Right lobe of liver (tissue), 6 donors: Measurements from ENCODE around the gene LYSMD4. TPM values are rescaled to one million over a fixed set of nuclear protein-coding genes. Genes with fewer than 3 reads are reported as not detected.
"Not testable (repeated sequence)": the region's sequence is repeated elsewhere in the genome, so short reads cannot be mapped to it uniquely, and the experiment has no call there.

Source experiments
- ATAC-seq, 4 donors: fragments of 200-7000 bp; cut with Tn5 transposase; one replicate each; pipeline ENCODE4 v1.9.1; 2020; ENCODE audit warnings: mild to moderate bottlenecking in 4 of 4, moderate library complexity in 4 of 4
- DNase-seq, 3 donors: peaks; one replicate each; pipeline ENCODE4 v3.0.0-alpha.2; 2020
- H3K27ac ChIP-seq, 3 donors: fragments of 200-600 bp; one replicate each; pipeline ENCODE4 v1.8.0; 2022
- H3K27me3 ChIP-seq, 2 donors: fragments of 200-600 bp; one replicate each; pipeline ENCODE4 v1.8.0; 2022
- H3K36me3 ChIP-seq, 4 donors: fragments of 200-600 bp; sonication (generic) in 1 of 4; one replicate each; pipeline versions ENCODE4 v1.5.1 to v1.8.0; 2017 to 2022; ENCODE audit warnings: control low read depth in 1 of 4
- H3K4me1 ChIP-seq, 4 donors: fragments of 200-600 bp; sonication (generic) in 1 of 4; one replicate each; pipeline versions ENCODE4 v1.5.1 to v1.8.0; 2017 to 2022; ENCODE audit warnings: control low read depth in 1 of 4
- H3K4me3 ChIP-seq, 3 donors: fragments of 200-600 bp; one replicate each; pipeline ENCODE4 v1.8.0; 2022
- H3K9me3 ChIP-seq, 4 donors: fragments of 200-600 bp; sonication (generic) in 1 of 4; one replicate each; pipeline versions ENCODE4 v1.5.1 to v1.8.0; 2017 to 2022; ENCODE audit warnings: control low read depth in 1 of 4
- POLR2A ChIP-seq: fragments of 450-650 bp; IDR thresholded peaks from one replicate; pipeline ENCODE4 v1.6.1; 2017; ENCODE audit warnings: antibody characterized with exemption, mild to moderate bottlenecking
- whole genome bisulfite sequencing: methylation state at CpG from one replicate; pipeline ENCODE4 v1.1.6; 2018; ENCODE audit warnings: low coverage, low lambda C conversion rate; ENCODE audit not compliant: insufficient coverage; ENCODE audit errors: missing lambda C conversion rate; 5-methylcytosine and 5-hydroxymethylcytosine counted together
- intact Hi-C, 2 donors: fragments of 100-400 bp; cut with DNase I; formaldehyde crosslinking; loops; one replicate each; pipeline versions ENCODE4 v1.11.2 to v1.14.1; 2022
- total RNA-seq, 6 experiments: library from RNA; depleted of rRNA in 2 of 6; stranded (reverse); fragments of >200 nt in 2 of 6; fragmentation: NEBNext Ultra II Directional in 3 of 6; extraction: Animal tissue kit (Norgen Biotek cat#: 25700) in 3 of 6; gene quantifications; one replicate each; pipeline versions ENCODE4 v1.1.0 to v1.2.4, GENCODE V29; 2016 to 2023
- TF ChIP-seq, protein P1 (sequence below), 4 donors: fragments of 200-600 bp in 3 of 4; fragments of 450-650 bp in 1 of 4; IDR thresholded peaks; one replicate each; pipeline versions ENCODE4 v1.5.1 to v1.8.0; 2016 to 2022; ENCODE audit warnings: antibody characterized with exemption in 4 of 4, mild to moderate bottlenecking in 2 of 4
- donor health status: DM: no; HTN: yes; CAD: no.
- donor health status: DM: no; HTN: no; CAD: no.
- donor health status: DM: no; HTN: no; CAD: no.
- donor health status: DM: no; HTN: yes; CAD: no.
- donor health status: DM: no; HTN: yes; CAD: no.

The LYSMD4 gene
- total RNA-seq, 6 experiments from 2014 or later: 2.8 to 7.0 (median 5.1) TPM

DNA sequence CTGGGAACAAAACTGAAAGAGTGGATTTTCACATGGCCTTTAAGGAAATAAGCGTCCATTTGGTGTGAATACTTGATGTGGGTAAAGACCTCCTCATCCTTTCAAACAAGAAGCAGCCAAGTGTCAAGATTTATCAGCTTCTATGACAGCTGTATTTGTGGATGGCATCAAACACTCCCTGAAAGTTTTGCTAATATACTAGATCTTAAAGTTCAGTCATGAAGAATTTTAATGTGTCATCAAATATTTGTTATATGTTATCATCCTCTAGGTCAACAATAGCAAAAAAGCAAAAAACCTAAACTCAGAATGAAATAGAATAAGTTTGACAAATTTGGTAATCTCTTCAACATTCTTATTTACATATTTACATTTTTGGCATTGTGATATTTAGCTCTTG lies 29.1 kb upstream of the LYSMD4 start:
- no peak for TF ChIP-seq POLR2A
- TF ChIP-seq, protein P1, sequence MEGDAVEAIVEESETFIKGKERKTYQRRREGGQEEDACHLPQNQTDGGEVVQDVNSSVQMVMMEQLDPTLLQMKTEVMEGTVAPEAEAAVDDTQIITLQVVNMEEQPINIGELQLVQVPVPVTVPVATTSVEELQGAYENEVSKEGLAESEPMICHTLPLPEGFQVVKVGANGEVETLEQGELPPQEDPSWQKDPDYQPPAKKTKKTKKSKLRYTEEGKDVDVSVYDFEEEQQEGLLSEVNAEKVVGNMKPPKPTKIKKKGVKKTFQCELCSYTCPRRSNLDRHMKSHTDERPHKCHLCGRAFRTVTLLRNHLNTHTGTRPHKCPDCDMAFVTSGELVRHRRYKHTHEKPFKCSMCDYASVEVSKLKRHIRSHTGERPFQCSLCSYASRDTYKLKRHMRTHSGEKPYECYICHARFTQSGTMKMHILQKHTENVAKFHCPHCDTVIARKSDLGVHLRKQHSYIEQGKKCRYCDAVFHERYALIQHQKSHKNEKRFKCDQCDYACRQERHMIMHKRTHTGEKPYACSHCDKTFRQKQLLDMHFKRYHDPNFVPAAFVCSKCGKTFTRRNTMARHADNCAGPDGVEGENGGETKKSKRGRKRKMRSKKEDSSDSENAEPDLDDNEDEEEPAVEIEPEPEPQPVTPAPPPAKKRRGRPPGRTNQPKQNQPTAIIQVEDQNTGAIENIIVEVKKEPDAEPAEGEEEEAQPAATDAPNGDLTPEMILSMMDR (IDR thresholded peaks at IDR 0.05): no peak
- Histone ChIP-seq H3K36me3 (no peaks in the 10 kb centered on the region), H3K27ac (no peak overlapping the region), H3K4me3 (no peak overlapping the region), H3K9me3 (no peaks in the 10 kb centered on the region), H3K4me1 (no peaks in the 10 kb centered on the region), H3K27me3 (no peaks in the 10 kb centered on the region)
- WGBS: 78% methylated on average over 1 of the region's 1 CpG
- intact Hi-C loops: no loop called here
- no peak for DNase-seq
- no peak for ATAC-seq

DNA sequence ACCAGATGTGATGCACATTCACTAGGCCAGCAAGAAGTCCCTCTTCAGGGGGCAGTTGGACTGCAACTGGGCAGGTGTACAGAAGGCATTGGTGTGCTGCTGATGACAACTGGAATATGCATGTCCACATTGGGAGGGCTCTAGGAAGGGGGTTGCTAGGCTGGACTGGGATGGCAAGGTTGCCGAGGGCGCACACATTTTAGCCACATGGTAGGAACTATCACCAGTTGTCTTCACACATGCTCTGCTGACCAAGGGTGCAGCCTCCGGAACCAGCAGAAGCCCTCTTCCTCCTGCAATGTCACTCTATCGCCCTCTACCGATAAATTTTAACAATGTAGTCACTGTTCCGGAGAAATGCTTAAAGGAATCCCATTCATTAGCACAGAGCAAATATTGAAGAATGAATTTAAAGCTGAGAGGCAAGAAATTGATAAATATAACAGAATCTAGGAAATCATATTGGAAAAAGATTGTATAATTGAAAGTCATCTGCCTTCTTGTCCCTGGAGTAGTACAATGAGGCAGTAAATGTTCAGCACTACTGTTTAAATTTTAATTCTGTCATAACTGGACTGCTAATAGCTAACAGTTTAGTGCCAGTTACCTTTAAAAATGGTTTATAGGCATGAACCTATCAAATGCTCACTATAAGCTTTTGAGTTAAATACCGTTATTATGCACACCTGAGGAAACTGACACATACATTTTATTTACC lies 22.6 kb upstream of the LYSMD4 start:
- H3K4me1 ChIP-seq: no peaks in the 10 kb centered on the region
- no peaks in the 10 kb centered on the region for H3K27me3 ChIP-seq
- H3K27ac ChIP-seq: no peak overlapping the region
- ATAC-seq (peak; percentile 96 to 99 (median 97)), DNase-seq (peak in 2 of 3 donors; percentile 49 to 55)
- no peak for TF ChIP-seq POLR2A
- TF ChIP-seq, protein P1 (IDR thresholded peaks at IDR 0.05): peak; percentile 72 to 89 (median 83)
- H3K9me3 ChIP-seq: no peaks in the 10 kb centered on the region
- no peaks in the 10 kb centered on the region for H3K36me3 ChIP-seq
- WGBS: 6% methylated on average over 5 of the region's 7 CpGs
- H3K4me3 ChIP-seq: no peak overlapping the region
- intact Hi-C loops: no loop called here

DNA sequence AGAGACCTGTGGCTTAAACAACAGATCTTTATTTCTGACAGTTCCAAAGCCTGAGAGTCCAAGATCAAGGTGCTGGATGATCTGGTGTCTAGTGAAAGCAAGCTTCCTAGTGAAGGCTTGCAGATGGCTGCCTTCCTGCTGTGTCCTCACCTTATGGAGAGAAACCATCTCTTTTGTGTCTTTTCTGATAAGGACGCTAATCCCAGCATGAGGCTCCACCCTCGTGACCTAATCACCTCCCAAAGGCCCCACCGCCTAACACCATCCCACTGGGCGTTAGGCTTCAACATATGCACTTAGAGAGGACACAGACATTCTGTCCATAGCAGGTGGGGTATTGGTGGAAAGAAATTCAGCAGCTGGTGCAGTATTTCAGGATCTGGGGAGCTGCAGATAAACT lies 19.8 kb upstream of the LYSMD4 start:
- H3K27ac ChIP-seq: no peak overlapping the region
- DNase-seq (no peak), ATAC-seq (no peak)
- TF ChIP-seq, protein P1 (IDR thresholded peaks at IDR 0.05): no peak
- TF ChIP-seq POLR2A: no peak
- peaks cover 0 to 8% (median 4%) of the 10 kb centered on the region in 4 donors for H3K4me1 ChIP-seq
- no peaks in the 10 kb centered on the region for H3K9me3 ChIP-seq
- no peaks in the 10 kb centered on the region for H3K27me3 ChIP-seq
- 37% methylated on average over 2 of the region's 4 CpGs for WGBS
- no peak overlapping the region for H3K4me3 ChIP-seq
- intact Hi-C loops: no loop called here
- H3K36me3 ChIP-seq: no peaks in the 10 kb centered on the region

DNA sequence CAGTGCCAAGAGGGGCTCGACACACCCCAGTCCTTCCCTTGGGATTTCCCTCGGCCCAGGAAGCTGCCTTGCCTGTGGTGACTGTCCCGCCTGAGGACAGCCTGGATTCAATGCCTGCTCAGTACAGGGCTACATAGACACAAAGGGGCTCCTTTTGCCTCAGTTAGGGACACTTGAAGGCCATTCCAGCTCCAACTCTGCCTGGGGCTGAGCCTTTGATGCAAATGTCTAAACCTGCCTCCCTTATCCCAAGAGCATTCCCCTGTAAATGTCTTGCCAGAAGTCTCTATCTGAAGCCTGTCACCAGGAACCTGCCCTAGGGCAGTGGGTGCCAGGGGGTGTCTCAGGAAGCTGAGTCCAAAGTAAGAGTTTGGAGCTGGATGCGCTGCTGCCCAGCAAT lies 19.3 kb upstream of the LYSMD4 start:
- peaks cover 0 to 8% (median 4%) of the 10 kb centered on the region in 4 donors for H3K4me1 ChIP-seq
- H3K36me3 ChIP-seq: no peaks in the 10 kb centered on the region
- ATAC-seq (no peak), DNase-seq (no peak)
- H3K4me3 ChIP-seq: no peak overlapping the region
- 71% methylated on average over 3 of the region's 4 CpGs for WGBS
- no peaks in the 10 kb centered on the region for H3K9me3 ChIP-seq
- TF ChIP-seq, protein P1 (IDR thresholded peaks at IDR 0.05): no peak
- TF ChIP-seq POLR2A: no peak
- H3K27me3 ChIP-seq: no peaks in the 10 kb centered on the region
- intact Hi-C loops: no loop called here
- no peak overlapping the region for H3K27ac ChIP-seq

DNA sequence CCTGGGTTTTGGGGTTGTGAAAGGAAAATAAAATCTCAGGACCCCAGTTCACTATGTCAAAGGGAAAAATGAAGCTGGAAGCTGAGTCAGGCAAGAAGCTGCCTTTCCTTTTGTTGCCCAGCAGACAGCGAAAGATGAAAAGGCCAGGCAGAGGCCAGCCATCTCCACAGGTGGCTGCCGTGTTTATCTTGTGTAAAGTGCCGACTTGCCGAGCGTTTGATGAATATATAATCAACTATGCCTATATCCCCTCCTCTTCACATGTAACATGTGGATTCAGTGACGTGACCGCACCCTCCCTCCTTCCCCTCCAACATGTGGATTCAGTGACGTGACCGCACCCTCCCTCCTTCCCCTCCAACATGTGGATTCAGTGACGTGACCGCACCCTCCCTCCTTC lies 17.1 kb upstream of the LYSMD4 start:
- ATAC-seq, H3K27ac ChIP-seq, H3K4me1 ChIP-seq, H3K36me3 ChIP-seq, intact Hi-C loops, H3K9me3 ChIP-seq, DNase-seq, H3K27me3 ChIP-seq, H3K4me3 ChIP-seq: not testable (repeated sequence)
- WGBS: 94% methylated on average over 10 of the region's 11 CpGs
